GM19468 (cell line): ENCODE results near the gene TTC39C.

ENCODE experiments used
- ATAC-seq: cut with Tn5 transposase; IDR thresholded peaks from one replicate; pipeline ENCODE4 v1.9.1; 2021; ENCODE audit warnings: mild to moderate bottlenecking, moderate library complexity, moderate number of reproducible peaks; ENCODE audit not compliant: unreplicated experiment; ENCODE audit errors: extremely low read depth

The TTC39C gene

GRCh38 chr18:23990474-23991410 is 23.8 kb upstream of the TTC39C start:
- no peak for ATAC-seq

- no peak for ATAC-seq
Measured at GRCh38 chr18:23992089-23992940, 22.2 kb upstream of the TTC39C start.

GRCh38 chr18:23992941-23993280 is 21.6 kb upstream of the TTC39C start:
- ATAC-seq: no peak

- no peak for ATAC-seq
Measured at GRCh38 chr18:23994361-23994902, 20.1 kb upstream of the TTC39C start.

- no peak for ATAC-seq
Measured at GRCh38 chr18:23995180-23995579, 19.4 kb upstream of the TTC39C start.

- ATAC-seq: no peak
Measured at GRCh38 chr18:23998018-23998417, 16.5 kb upstream of the TTC39C start.

- ATAC-seq: no peak
Measured at GRCh38 chr18:23998820-23999219, 15.7 kb upstream of the TTC39C start.

GRCh38 chr18:24000613-24001490 is 13.7 kb upstream of the TTC39C start:
- ATAC-seq: no peak

- no peak for ATAC-seq
Measured at GRCh38 chr18:24002479-24002878, 12.1 kb upstream of the TTC39C start.

- ATAC-seq: no peak
Measured at GRCh38 chr18:24003288-24003687, 11.3 kb upstream of the TTC39C start.

- no peak for ATAC-seq
Measured at GRCh38 chr18:24003903-24004640, 10.5 kb upstream of the TTC39C start.

GRCh38 chr18:24006712-24007313 is 7.7 kb upstream of the TTC39C start:
- no peak for ATAC-seq

GRCh38 chr18:24009246-24009645 is 5.3 kb upstream of the TTC39C start:
- ATAC-seq: no peak

- peak; percentile 52 for ATAC-seq
Measured at GRCh38 chr18:24009651-24010333, 4.8 kb upstream of the TTC39C start.

GRCh38 chr18:24010673-24011072 is 3.9 kb upstream of the TTC39C start:
- ATAC-seq: no peak

GRCh38 chr18:24011123-24011917 is 3.2 kb upstream of the TTC39C start:
- ATAC-seq: no peak

- no peak for ATAC-seq
Measured at GRCh38 chr18:24013051-24013450, 1.5 kb upstream of the TTC39C start.
